Hepatocyte (in vitro differentiated cells): Measurements from ENCODE around the gene HRH2. TPM values are rescaled to one million over a fixed set of nuclear protein-coding genes. Genes with fewer than 3 reads are reported as not detected.

Experiments
- DNase-seq: peaks from one replicate; pipeline ENCODE4 v3.0.0-alpha.2; 2016; ENCODE audit warnings: low spot score
- H2AFZ ChIP-seq: fragments of 200-600 bp; sonication (generic); 2 replicates; pipeline ENCODE4 v1.6.0; 2016; ENCODE audit warnings: antibody characterized with exemption, mild to moderate bottlenecking
- H3K27ac ChIP-seq: fragments of 200-600 bp; sonication (generic); 2 replicates; pipeline ENCODE4 v1.5.1; 2016; ENCODE audit warnings: mild to moderate bottlenecking
- H3K27me3 ChIP-seq: fragments of 200-600 bp; sonication (generic); 2 replicates; pipeline ENCODE4 v1.6.1; 2016
- H3K36me3 ChIP-seq: fragments of 200-600 bp; sonication (generic); replicated peaks from 2 replicates; pipeline ENCODE4 v1.5.1; 2016; ENCODE audit warnings: low read depth; ENCODE audit not compliant: insufficient read depth
- H3K4me1 ChIP-seq: fragments of 200-600 bp; sonication (generic); 2 replicates; pipeline ENCODE4 v1.5.1; 2016; ENCODE audit warnings: mild to moderate bottlenecking, moderate library complexity; ENCODE audit not compliant: insufficient read depth
- H3K4me2 ChIP-seq: fragments of 200-600 bp; sonication (generic); 2 replicates; pipeline ENCODE4 v1.6.0; 2016
- H3K4me3 ChIP-seq: fragments of 200-600 bp; sonication (generic); 2 replicates; pipeline ENCODE4 v1.5.1; 2016; ENCODE audit warnings: mild to moderate bottlenecking
- H3K79me2 ChIP-seq: fragments of 200-600 bp; sonication (generic); 2 replicates; pipeline ENCODE4 v1.6.0; 2017; ENCODE audit warnings: mild to moderate bottlenecking
- H3K9me2 ChIP-seq: fragments of 200-600 bp; sonication (generic); replicated peaks from 2 replicates; pipeline ENCODE4 v1.6.0; 2017; ENCODE audit warnings: mild to moderate bottlenecking; ENCODE audit not compliant: insufficient read depth
- H3K9me3 ChIP-seq: fragments of 200-600 bp; sonication (generic); 2 replicates; pipeline ENCODE4 v1.5.1; 2016; ENCODE audit warnings: low read depth, mild to moderate bottlenecking
- H4K20me1 ChIP-seq: fragments of 200-600 bp; sonication (generic); 2 replicates; pipeline ENCODE4 v1.6.0; 2016; ENCODE audit warnings: mild to moderate bottlenecking; ENCODE audit not compliant: insufficient read depth, poor library complexity, severe bottlenecking
- CTCF ChIP-seq: fragments of 200-600 bp; sonication (generic); IDR thresholded peaks from 2 replicates; pipeline ENCODE4 v1.5.1; 2016; ENCODE audit warnings: antibody characterized with exemption, mild to moderate bottlenecking; ENCODE audit not compliant: poor library complexity
- EZH2 ChIP-seq: fragments of 200-600 bp; sonication (generic); IDR thresholded peaks from 2 replicates; pipeline ENCODE4 v1.6.1; 2016; ENCODE audit warnings: antibody characterized with exemption, mild to moderate bottlenecking, borderline replicate concordance
- EZH2phosphoT487 ChIP-seq: fragments of 200-600 bp; sonication (generic); IDR thresholded peaks from one replicate; pipeline ENCODE4 v1.6.1; 2018; ENCODE audit warnings: antibody characterized with exemption, mild to moderate bottlenecking, low read depth, moderate library complexity; ENCODE audit not compliant: unreplicated experiment, severe bottlenecking
- WGBS: methylation state at CpG from one replicate; pipeline ENCODE4 v1.1.6; 2016; ENCODE audit warnings: low lambda C conversion rate; ENCODE audit errors: missing lambda C conversion rate; 5-methylcytosine and 5-hydroxymethylcytosine counted together
- polyA plus RNA-seq: library from polyadenylated mRNA; unstranded; fragments of >200 nt; fragmentation: Nextera tagmentation; extraction: Ambion mirVana; gene quantifications from 2 replicates; pipeline ENCODE4 v1.2.1, GENCODE V29; 2016
- total RNA-seq: library from RNA; depleted of rRNA; stranded (reverse); fragments of >200 nt; gene quantifications from 2 replicates; pipeline ENCODE4 v1.2.3, GENCODE V29; 2014

HRH2 gene
- total and polyA plus RNA-seq, 2 experiments from 2014 or later, result 2.2 to 2.5 TPM

GRCh38 chr5:175749591-175749990 lies 91.7 kb downstream of the HRH2 start:
- Histone ChIP-seq H3K27ac (no peak overlapping the region), H4K20me1 (no peaks in the 10 kb centered on the region), H3K36me3 (no peaks in the 10 kb centered on the region), H3K27me3 (peaks cover 10% of the 10 kb centered on the region), H2AFZ (no peak overlapping the region), H3K4me3 (no peak overlapping the region), H3K9me3 (no peaks in the 10 kb centered on the region), H3K79me2 (no peaks in the 10 kb centered on the region), H3K4me1 (no peaks in the 10 kb centered on the region), H3K4me2 (no peak overlapping the region), H3K9me2 (no peaks in the 10 kb centered on the region)
- 75% methylated on average over 4 of the region's 4 CpGs for WGBS
- DNase-seq, result no peak
- TF ChIP-seq CTCF (no peak), EZH2phosphoT487 (no peak), EZH2 (no peak)

- no peak for DNase-seq
- Histone ChIP-seq H2AFZ (no peak overlapping the region), H3K4me3 (no peak overlapping the region), H3K27me3 (peaks cover 10% of the 10 kb centered on the region), H3K27ac (no peak overlapping the region), H3K4me1 (no peaks in the 10 kb centered on the region), H3K9me3 (no peaks in the 10 kb centered on the region), H3K9me2 (no peaks in the 10 kb centered on the region), H4K20me1 (no peaks in the 10 kb centered on the region), H3K4me2 (no peak overlapping the region), H3K36me3 (no peaks in the 10 kb centered on the region), H3K79me2 (no peaks in the 10 kb centered on the region)
- TF ChIP-seq EZH2, result no peak
- 67% methylated on average over 14 of the region's 14 CpGs for WGBS
Observed at GRCh38 chr5:175750511-175750931, 92.7 kb downstream of the HRH2 start.

- Histone ChIP-seq H3K27me3 (peaks cover 10% of the 10 kb centered on the region), H3K4me2 (no peak overlapping the region), H4K20me1 (no peaks in the 10 kb centered on the region), H3K9me2 (no peaks in the 10 kb centered on the region), H2AFZ (no peak overlapping the region), H3K36me3 (no peaks in the 10 kb centered on the region), H3K9me3 (no peaks in the 10 kb centered on the region), H3K79me2 (no peaks in the 10 kb centered on the region), H3K4me1 (no peaks in the 10 kb centered on the region), H3K4me3 (no peak overlapping the region), H3K27ac (no peak overlapping the region)
- TF ChIP-seq CTCF, result no peak
- TF ChIP-seq EZH2, result no peak
- TF ChIP-seq EZH2phosphoT487, result no peak
- peak; percentile 0 for DNase-seq
- WGBS, result 93% methylated on average over 5 of the region's 5 CpGs
Observed at GRCh38 chr5:175751369-175751768, 93.5 kb downstream of the HRH2 start.

- 64% methylated on average over 10 of the region's 10 CpGs for WGBS
- H3K79me2 ChIP-seq, result no peaks in the 10 kb centered on the region
- no peak overlapping the region for H2AFZ ChIP-seq
- H3K27ac ChIP-seq, result no peak overlapping the region
- no peak for TF ChIP-seq EZH2
- no peak for TF ChIP-seq EZH2phosphoT487
- TF ChIP-seq CTCF, result no peak
- no peaks in the 10 kb centered on the region for H3K9me2 ChIP-seq
- H4K20me1 ChIP-seq, result no peaks in the 10 kb centered on the region
- no peak overlapping the region for H3K4me3 ChIP-seq
- peaks cover 10% of the 10 kb centered on the region for H3K27me3 ChIP-seq
- no peak overlapping the region for H3K4me2 ChIP-seq
- DNase-seq, result peak; percentile 2
- H3K36me3 ChIP-seq, result no peaks in the 10 kb centered on the region
- H3K4me1 ChIP-seq, result no peaks in the 10 kb centered on the region
- H3K9me3 ChIP-seq, result no peaks in the 10 kb centered on the region
Observed at GRCh38 chr5:175752826-175753535, 95.1 kb downstream of the HRH2 start.
